Activated CD8-positive, alpha-beta memory T cell treated with anti-CD3 and anti-CD28 coated beads, Interleukin-2, amount 50 U/mL, for 24 hours (primary cell): ENCODE measurements around the gene ANXA10.
"Not testable (repeated sequence)": the region's sequence is repeated elsewhere in the genome, so short reads cannot be mapped to it uniquely, and the experiment has no call there.

Source experiments
- DNase-seq: peaks from one replicate; pipeline ENCODE4 v3.0.0-alpha.2; 2020; ENCODE audit errors: extremely low read depth

Gene ANXA10, protein sequence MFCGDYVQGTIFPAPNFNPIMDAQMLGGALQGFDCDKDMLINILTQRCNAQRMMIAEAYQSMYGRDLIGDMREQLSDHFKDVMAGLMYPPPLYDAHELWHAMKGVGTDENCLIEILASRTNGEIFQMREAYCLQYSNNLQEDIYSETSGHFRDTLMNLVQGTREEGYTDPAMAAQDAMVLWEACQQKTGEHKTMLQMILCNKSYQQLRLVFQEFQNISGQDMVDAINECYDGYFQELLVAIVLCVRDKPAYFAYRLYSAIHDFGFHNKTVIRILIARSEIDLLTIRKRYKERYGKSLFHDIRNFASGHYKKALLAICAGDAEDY

DNA sequence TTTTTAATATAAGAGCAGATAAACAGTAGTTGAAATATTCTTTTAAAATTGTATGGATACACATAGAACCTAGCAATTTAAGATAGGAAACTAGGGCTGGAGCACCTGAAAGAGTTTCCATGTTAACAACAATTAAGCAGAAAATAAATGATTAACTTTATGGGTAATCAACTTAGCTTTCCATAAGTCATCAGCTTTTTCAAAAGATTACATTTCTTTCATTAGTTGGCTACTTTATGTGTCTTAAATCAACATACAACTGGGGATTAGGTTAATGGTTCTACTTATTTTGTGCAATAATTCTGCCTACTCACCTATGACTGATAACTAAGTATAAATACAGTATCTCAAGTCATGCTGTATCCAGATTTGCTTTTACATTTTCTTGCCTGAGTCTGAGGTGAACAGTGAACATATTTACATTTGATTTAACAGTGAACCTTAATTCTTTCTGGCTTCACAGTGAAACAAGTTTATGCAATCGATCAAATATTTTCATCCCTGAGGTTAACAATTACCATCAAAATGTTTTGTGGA, at the start of gene ANXA10:
TSS of gene ANXA10 (plus strand) at position 362 of the 537 bp plus-strand sequence. CDS start at position 526, 164 bp downstream.
- no peak for DNase-seq

- DNase-seq: no peak
Observed at GRCh38 chr4:168045354-168045753, 47.0 kb upstream of the ANXA10 start.

DNA sequence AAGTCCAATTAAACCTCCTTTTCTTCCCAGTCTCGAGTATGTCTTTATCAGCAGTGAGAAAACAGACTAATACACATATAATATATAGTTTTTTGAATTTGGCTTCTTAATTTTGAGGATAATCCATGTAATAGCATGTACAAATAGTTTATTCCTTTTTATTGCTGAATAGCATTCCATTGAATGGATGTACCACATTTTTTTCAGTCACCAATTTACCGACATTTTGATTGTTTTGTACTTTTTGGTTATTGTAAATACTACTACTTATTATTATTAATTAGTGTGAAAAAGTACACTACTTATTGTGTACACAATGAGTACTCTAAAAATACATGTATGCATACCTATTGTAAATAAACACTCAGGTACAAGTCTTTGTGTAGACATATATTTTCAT, 42.3 kb upstream of the ANXA10 start:
- DNase-seq: no peak

DNA sequence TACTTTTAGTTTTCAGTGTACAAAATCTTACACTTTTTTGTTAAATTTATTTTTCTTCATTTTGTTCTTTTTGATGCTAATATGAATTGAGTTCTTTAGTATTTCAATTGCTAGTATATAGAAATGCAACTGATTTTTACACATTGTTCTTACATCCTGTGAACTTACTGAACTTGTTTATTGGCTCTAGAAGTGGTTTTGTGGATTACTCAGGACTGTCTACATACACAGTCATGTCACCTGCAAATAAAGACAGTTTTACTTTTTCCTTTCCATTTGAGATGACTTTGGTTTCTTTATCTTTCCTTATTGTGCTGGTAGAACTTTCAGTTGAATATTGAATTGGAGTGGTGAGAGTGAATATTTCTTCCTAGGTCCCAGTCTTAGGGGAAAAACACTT, 40.8 kb upstream of the ANXA10 start:
- no peak for DNase-seq

GRCh38 chr4:168057412-168057811, 34.9 kb upstream of the ANXA10 start:
- DNase-seq: no peak

GRCh38 chr4:168059251-168059650, 33.1 kb upstream of the ANXA10 start:
- no peak for DNase-seq

DNA sequence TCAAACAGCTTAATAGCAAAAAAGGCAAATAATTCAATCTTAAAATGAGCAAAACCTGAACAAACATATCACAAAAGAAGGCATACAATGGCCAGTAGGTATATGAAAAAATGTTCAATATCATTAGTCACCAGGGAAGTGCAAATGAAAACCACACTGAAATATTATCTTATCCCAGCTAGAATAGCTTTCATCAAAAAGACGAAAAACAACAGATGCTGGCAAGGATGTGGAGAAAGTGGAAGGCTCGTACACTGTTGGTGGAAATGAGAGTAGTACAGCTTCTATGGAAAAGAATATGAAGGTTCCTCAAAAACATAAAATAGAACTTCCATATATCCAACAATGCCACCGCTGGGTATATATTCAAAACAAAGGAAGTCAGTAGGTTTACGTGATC, 29.3 kb upstream of the ANXA10 start:
- DNase-seq: no peak

- no peak for DNase-seq
Observed at GRCh38 chr4:168070903-168071302, 21.4 kb upstream of the ANXA10 start.

GRCh38 chr4:168071304-168071703, 21.0 kb upstream of the ANXA10 start:
- no peak for DNase-seq

DNA sequence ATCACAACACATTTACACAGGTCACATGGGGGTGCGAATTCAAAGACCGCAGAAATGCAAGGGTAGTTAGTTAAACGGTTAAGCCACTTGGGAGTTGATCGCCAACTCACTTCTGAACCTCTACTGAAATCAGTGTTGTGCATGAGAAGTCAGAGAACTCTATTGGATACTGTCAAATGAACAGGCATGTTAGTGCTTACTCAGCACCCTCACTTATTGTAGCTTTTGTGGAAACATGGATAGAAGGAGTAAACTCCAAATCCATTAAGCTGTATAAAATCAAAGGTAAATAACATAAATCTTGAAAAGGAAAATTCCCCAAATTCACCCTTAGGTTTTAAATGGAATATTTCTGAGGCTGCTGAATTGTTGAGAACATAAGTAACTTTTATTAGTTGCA, 17.5 kb upstream of the ANXA10 start:
- no peak for DNase-seq

DNA sequence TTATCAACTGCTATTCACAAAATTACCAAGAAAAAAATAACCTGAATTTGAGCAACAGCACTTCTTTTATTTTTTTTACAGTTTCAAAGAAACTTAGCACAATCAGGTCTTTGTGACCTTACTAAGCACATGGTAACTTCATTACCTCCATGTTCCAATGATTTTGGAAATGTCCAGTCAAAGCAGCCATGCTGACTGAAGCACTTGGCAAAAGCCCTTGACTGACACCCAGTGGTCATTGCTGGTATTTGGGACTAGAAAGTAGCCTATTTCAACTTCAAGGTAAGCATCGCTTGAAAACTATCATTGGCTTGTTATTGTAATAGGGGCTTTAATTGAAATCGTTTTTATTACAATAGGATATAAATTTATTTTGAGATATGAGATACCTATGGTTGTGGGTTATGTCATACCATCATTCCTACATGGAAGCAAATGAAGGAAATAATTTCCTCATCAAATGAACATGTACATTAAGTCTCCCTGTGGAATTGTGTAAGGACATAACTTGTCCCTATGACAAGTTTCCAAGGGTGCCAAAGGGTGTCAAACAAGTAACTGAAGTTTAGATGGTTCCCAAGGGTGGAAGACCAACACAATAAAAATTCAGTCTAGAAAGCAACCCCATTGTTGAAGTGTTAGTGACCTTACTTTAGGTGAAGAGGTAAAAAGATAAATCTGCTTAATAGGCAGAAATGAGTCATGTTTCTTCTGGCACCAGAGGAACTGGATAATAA, 15.2 kb upstream of the ANXA10 start:
- DNase-seq: no peak

DNA sequence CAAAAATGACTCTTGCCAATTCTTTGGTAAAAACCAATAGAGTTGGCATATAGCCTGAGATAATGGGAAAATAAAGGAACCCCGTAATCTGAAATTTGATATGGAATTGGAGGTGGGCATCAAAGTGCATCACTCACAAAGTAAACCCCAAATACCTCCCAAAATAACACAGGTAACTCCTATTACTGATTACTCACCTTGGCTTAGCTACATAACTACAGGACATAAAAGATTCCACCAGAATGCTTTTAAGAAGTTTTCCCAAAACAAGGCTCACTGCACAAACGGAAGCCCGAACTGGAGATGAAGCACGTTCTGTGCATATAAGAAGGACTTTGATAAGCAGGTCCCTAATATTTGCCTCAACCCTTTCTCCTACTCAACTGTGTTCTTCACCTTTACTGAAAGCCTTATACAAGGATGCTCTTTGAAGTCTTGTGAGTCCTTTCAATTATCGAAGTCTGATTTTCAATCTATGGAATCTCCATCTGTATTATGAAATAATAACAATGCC, 14.6 kb upstream of the ANXA10 start:
- no peak for DNase-seq

GRCh38 chr4:168082379-168082778, 10.0 kb upstream of the ANXA10 start:
- DNase-seq: no peak

DNA sequence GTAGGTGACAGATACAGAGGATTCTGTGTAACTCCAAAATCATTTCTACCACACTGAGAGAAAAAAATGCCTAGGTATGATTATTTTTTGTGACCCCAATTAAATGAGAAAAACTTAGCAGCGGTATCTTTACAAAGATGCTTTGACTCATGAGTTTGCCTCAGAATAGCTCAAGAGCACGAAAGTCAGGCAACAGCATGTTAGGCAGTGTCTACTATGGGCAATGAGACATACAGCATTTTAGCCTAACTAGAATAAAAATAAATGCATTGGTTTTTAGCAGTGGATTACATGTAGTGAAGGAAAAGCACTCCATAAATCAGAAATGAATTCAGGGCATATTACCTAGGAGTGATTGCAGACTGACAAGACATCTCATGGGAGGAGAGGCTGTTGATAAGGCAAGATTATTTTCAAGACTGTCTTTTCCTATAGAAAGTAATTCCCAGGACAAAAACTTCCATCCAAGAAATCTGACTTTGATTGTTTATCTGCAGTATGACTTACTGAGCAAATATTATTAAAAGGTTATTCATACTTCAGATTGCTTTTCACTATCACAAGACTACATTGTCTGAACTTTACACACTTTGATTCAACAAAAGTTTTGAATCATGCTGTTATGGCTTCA, 3.6 kb downstream of the ANXA10 start:
- no peak for DNase-seq

- no peak for DNase-seq
Observed at GRCh38 chr4:168096407-168096784, 4.1 kb downstream of the ANXA10 start.

- DNase-seq: no peak
Observed at GRCh38 chr4:168097161-168097560, 4.8 kb downstream of the ANXA10 start.

DNA sequence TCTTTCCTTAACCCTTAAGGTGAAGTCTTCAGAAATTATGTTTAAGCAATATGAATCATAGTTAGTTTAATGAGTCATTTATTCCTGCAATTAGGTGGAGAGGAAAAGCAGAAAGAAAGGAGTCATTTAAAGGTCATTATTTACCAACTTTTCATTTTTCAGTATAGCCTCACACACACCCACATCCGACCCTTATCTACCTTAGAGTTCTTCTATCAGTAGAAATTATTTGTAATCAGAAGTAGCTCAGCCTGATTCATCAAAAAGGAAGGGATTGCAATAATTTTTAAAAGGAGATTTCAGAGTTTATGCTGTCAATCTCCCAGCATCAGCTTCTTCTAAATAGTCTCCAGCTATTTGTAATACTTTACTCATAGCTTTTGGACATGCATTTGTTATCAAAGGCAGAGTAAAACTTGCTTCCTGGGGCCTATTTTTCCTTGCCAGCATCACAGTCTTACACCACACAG, 5.9 kb downstream of the ANXA10 start:
- DNase-seq: no peak

DNA sequence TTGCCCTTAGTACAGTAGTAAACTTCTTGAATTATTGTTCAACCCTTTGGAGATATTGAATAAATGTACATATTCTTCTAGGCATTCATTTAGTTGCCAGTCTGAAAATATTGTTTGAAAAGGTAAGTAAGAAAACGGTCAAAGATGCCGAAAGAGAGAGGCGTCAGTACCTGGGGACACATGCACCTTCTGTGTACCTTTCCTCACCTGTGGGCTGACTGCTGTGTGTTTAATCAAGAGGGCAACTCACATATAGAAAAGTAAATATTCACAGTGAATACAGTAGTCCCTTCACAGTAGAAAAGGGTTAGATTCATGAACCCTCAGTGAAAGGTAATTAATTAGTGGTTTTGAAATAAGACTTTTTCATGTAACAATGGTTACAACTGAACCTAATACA, 6.9 kb downstream of the ANXA10 start:
- DNase-seq: no peak

GRCh38 chr4:168101026-168101425, 8.7 kb downstream of the ANXA10 start:
- DNase-seq: no peak

GRCh38 chr4:168102403-168102802, 10.1 kb downstream of the ANXA10 start:
- DNase-seq: no peak

DNA sequence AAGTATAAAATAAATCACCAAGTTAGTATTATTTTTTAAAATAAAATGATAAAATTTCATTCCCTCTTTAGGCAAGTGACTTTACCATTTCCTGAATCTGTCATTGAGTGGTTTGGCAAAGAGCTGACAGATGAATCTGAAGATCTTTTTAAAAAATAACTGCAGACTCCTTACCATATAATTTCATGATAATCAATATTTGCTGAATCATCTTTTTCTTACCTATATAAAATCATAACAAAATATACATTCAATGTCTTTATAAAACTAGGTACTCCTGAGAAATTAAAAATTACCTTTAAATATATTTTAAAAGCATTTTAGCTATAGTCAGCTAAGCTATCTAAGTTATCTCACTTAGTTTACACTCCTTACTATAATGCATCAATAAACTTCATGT, 17.2 kb downstream of the ANXA10 start:
- DNase-seq: no peak

DNA sequence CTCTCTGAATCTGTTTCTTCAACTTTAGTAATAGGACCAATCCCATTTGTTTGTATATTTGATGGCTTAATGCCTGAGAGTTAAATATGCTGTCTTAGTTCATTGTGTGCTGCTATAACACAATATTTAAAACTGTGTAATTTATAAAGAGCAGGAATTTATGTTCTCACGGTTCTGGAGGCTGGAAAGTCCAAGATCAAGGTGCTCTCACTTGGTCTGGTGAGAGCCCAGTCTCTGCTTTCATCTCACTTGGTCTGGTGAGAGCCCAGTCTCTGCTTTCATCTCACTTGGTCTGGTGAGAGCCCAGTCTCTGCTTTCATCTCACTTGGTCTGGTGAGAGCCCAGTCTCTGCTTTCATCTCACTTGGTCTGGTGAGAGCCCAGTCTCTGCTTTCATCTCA, 20.7 kb downstream of the ANXA10 start:
- DNase-seq: not testable (repeated sequence)
